HEK293 (cell line): ENCODE data around the gene EIF4E1B.

ENCODE experiments used
- HOXC10 ChIP-seq: sonication (generic); formaldehyde crosslinking; IDR thresholded peaks from 2 replicates; pipeline ENCODE4 v1.8.1; 2023; ENCODE audit warnings: mild to moderate bottlenecking, missing genetic modification reagents
- MYNN ChIP-seq: fragments of 450-650 bp; formaldehyde crosslinking; IDR thresholded peaks from 2 replicates; pipeline ENCODE4 v1.5.1; 2016; ENCODE audit warnings: missing biosample characterization, missing genetic modification characterization, borderline replicate concordance
- ZBTB20 ChIP-seq: fragments of 450-650 bp; formaldehyde crosslinking; IDR thresholded peaks from 2 replicates; pipeline ENCODE4 v1.5.1; 2016; ENCODE audit warnings: missing biosample characterization, missing genetic modification characterization
- ZFP37 ChIP-seq: fragments of 450-650 bp; formaldehyde crosslinking; IDR thresholded peaks from 2 replicates; pipeline ENCODE4 v1.5.1; 2016; ENCODE audit warnings: missing biosample characterization, missing genetic modification characterization
- ZNF157 ChIP-seq: fragments of 450-650 bp; formaldehyde crosslinking; IDR thresholded peaks from 2 replicates; pipeline ENCODE4 v1.5.1; 2016; ENCODE audit warnings: missing biosample characterization, missing genetic modification characterization
- ZNF223 ChIP-seq: fragments of 450-650 bp; formaldehyde crosslinking; IDR thresholded peaks from 2 replicates; pipeline ENCODE4 v1.5.1; 2016; ENCODE audit warnings: missing biosample characterization, missing genetic modification characterization
- ZNF23 ChIP-seq: fragments of 450-650 bp; formaldehyde crosslinking; IDR thresholded peaks from 2 replicates; pipeline ENCODE4 v1.5.1; 2016; ENCODE audit warnings: missing biosample characterization, missing genetic modification characterization, borderline replicate concordance
- ZNF423 ChIP-seq: fragments of 450-650 bp; formaldehyde crosslinking; IDR thresholded peaks from 2 replicates; pipeline ENCODE4 v1.5.1; 2016; ENCODE audit warnings: missing biosample characterization, missing genetic modification characterization
- ZNF501 ChIP-seq: fragments of 450-650 bp; formaldehyde crosslinking; IDR thresholded peaks from 2 replicates; pipeline ENCODE4 v1.5.1; 2016; ENCODE audit warnings: missing biosample characterization, missing genetic modification characterization
- ZNF530 ChIP-seq: fragments of 450-650 bp; formaldehyde crosslinking; IDR thresholded peaks from 2 replicates; pipeline ENCODE4 v1.5.1; 2016; ENCODE audit warnings: low read depth, missing biosample characterization, missing genetic modification characterization
- ZNF747 ChIP-seq: fragments of 450-650 bp; formaldehyde crosslinking; IDR thresholded peaks from 2 replicates; pipeline ENCODE4 v1.5.1; 2016; ENCODE audit warnings: missing biosample characterization, missing genetic modification characterization
- TF ChIP-seq, protein P1 (sequence below): fragments of 450-650 bp; formaldehyde crosslinking; IDR thresholded peaks from 2 replicates; pipeline ENCODE4 v1.5.1; 2016; ENCODE audit warnings: missing biosample characterization, missing genetic modification characterization
- TF ChIP-seq, protein P2 (sequence below): fragments of 450-650 bp; formaldehyde crosslinking; optimal IDR thresholded peaks from 2 replicates; pipeline ENCODE3; 2016; ENCODE audit warnings: missing biosample characterization, mild to moderate bottlenecking, missing genetic modification characterization
- TF ChIP-seq, protein P3 (sequence below): fragments of 450-650 bp; formaldehyde crosslinking; IDR thresholded peaks from 2 replicates; pipeline ENCODE4 v1.5.1; 2016; ENCODE audit warnings: missing biosample characterization, missing genetic modification characterization

DNA sequence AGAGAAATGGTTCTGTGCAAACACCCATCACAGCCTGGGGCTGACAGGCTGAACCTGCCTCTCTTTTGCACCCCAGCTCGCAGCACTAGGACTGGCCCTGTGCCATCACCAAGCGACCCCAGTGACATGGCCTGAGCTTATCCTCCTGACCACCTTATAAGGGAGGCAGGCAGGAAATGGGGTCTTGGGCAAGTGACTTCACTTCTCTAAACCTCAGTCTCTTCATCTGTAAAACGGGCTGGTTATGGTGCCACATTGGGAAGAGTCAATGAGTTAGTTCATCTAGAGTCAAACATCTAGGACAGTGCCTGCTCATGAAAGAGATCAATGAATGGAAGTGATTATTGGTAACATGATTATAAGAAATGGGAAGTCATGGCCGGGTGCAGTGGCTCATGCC lies 6.3 kb upstream of the EIF4E1B start:
- TF ChIP-seq, protein P1, sequence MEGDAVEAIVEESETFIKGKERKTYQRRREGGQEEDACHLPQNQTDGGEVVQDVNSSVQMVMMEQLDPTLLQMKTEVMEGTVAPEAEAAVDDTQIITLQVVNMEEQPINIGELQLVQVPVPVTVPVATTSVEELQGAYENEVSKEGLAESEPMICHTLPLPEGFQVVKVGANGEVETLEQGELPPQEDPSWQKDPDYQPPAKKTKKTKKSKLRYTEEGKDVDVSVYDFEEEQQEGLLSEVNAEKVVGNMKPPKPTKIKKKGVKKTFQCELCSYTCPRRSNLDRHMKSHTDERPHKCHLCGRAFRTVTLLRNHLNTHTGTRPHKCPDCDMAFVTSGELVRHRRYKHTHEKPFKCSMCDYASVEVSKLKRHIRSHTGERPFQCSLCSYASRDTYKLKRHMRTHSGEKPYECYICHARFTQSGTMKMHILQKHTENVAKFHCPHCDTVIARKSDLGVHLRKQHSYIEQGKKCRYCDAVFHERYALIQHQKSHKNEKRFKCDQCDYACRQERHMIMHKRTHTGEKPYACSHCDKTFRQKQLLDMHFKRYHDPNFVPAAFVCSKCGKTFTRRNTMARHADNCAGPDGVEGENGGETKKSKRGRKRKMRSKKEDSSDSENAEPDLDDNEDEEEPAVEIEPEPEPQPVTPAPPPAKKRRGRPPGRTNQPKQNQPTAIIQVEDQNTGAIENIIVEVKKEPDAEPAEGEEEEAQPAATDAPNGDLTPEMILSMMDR: no peak
- TF ChIP-seq ZNF530 (tag by site-specific recombination) (no peak), ZNF423 (no peak), ZBTB20 (tag by site-specific recombination) (no peak), ZNF157 (no peak), ZNF223 (no peak), ZNF23 (tag by site-specific recombination) (no peak), ZNF501 (tag by site-specific recombination) (no peak), ZNF747 (tag by site-specific recombination) (no peak), HOXC10 (no peak), ZFP37 (tag by site-specific recombination) (no peak), MYNN (tag by site-specific recombination) (no peak)
- TF ChIP-seq, protein P2, sequence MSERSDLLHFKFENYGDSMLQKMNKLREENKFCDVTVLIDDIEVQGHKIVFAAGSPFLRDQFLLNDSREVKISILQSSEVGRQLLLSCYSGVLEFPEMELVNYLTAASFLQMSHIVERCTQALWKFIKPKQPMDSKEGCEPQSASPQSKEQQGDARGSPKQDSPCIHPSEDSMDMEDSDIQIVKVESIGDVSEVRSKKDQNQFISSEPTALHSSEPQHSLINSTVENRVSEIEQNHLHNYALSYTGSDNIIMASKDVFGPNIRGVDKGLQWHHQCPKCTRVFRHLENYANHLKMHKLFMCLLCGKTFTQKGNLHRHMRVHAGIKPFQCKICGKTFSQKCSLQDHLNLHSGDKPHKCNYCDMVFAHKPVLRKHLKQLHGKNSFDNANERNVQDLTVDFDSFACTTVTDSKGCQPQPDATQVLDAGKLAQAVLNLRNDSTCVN (tag by site-specific recombination): no peak
- TF ChIP-seq, protein P3, sequence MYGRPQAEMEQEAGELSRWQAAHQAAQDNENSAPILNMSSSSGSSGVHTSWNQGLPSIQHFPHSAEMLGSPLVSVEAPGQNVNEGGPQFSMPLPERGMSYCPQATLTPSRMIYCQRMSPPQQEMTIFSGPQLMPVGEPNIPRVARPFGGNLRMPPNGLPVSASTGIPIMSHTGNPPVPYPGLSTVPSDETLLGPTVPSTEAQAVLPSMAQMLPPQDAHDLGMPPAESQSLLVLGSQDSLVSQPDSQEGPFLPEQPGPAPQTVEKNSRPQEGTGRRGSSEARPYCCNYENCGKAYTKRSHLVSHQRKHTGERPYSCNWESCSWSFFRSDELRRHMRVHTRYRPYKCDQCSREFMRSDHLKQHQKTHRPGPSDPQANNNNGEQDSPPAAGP (tag by site-specific recombination): no peak
